GM10847 (cell line): Measurements from ENCODE around the gene ADGRG3.

Experiments
- POLR2A ChIP-seq: IDR thresholded peaks from 2 replicates; pipeline ENCODE4 v1.6.1; 2011; ENCODE audit not compliant: insufficient read length; ENCODE audit errors: extremely low read depth

ADGRG3 gene

GRCh38 chr16:57675741-57676551 lies 7.8 kb downstream of the ADGRG3 start:
- TF ChIP-seq POLR2A = no peak

GRCh38 chr16:57676553-57677085 lies 8.5 kb downstream of the ADGRG3 start:
- no peak for TF ChIP-seq POLR2A

- no peak for TF ChIP-seq POLR2A
Measured at GRCh38 chr16:57677622-57678369, 9.7 kb downstream of the ADGRG3 start.

GRCh38 chr16:57679016-57679415 lies 10.9 kb downstream of the ADGRG3 start:
- no peak for TF ChIP-seq POLR2A

GRCh38 chr16:57679767-57680482 lies 11.8 kb downstream of the ADGRG3 start:
- no peak for TF ChIP-seq POLR2A

- TF ChIP-seq POLR2A = no peak
Measured at GRCh38 chr16:57680842-57681375, 12.8 kb downstream of the ADGRG3 start.

- TF ChIP-seq POLR2A = no peak
Measured at GRCh38 chr16:57681950-57682728, 14.0 kb downstream of the ADGRG3 start.

- no peak for TF ChIP-seq POLR2A
Measured at GRCh38 chr16:57682809-57683635, 14.9 kb downstream of the ADGRG3 start.

GRCh38 chr16:57683636-57684545 lies 15.8 kb downstream of the ADGRG3 start:
- no peak for TF ChIP-seq POLR2A

GRCh38 chr16:57684626-57685358 lies 16.7 kb downstream of the ADGRG3 start:
- TF ChIP-seq POLR2A = no peak

- TF ChIP-seq POLR2A = no peak
Measured at GRCh38 chr16:57685633-57686032, 17.5 kb downstream of the ADGRG3 start.

- TF ChIP-seq POLR2A = no peak
Measured at GRCh38 chr16:57686577-57686976, 18.5 kb downstream of the ADGRG3 start.
